Retinal pigment epithelial cell (primary cell): Measurements from ENCODE around the gene SHROOM3.

Experiments
- DNase-seq: peaks from one replicate; pipeline ENCODE4 v3.0.0-alpha.2; 2010; ENCODE audit warnings: low read depth
- H3K4me3 ChIP-seq: 2 replicates; pipeline ENCODE4 v1.5.1; 2011; ENCODE audit warnings: mild to moderate bottlenecking, low read length, control low read depth, moderate library complexity
- TF ChIP-seq, protein P1 (sequence below): conservative IDR thresholded peaks from 2 replicates; pipeline ENCODE4 v1.5.1; 2011; ENCODE audit warnings: low read depth, low read length, control low read depth, inconsistent platforms

The SHROOM3 gene

DNA sequence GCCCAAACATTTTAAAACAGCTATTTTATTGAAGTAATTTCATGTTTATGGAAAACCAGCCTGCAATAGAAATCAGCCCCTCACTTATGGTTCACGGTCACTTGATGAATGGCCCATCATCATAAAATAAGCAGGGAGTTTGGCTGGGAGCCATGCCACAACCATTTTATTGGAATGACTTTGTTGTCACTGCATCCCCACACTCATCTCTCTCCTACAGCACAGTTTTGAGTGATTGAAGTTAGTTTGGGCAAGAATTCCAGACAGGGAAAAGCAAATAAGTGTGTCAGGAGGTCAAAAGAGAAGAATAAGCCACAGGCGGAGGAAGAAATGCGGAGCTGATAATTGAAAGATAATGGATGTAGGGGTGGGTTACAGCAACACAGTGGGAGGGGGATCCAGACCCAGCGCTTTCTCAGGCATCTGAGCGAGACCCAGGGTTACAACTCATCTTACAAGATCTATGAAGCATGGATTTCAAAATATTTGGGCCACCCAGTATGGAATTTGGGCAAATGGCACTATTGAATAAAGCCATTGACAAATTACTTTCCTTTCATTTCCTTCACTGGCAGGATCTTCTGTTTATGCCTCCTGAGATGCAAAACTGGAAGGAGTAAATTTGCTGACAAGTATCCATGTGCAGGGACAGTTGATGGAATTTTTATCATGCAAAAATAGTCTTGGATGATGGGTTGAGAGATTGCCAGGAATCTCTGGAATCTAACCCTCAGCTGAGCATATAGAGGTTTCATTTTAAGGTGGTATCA lies 100.8 kb downstream of the SHROOM3 start:
- DNase-seq = no peak
- no peak overlapping the region for H3K4me3 ChIP-seq
- TF ChIP-seq, protein P1, sequence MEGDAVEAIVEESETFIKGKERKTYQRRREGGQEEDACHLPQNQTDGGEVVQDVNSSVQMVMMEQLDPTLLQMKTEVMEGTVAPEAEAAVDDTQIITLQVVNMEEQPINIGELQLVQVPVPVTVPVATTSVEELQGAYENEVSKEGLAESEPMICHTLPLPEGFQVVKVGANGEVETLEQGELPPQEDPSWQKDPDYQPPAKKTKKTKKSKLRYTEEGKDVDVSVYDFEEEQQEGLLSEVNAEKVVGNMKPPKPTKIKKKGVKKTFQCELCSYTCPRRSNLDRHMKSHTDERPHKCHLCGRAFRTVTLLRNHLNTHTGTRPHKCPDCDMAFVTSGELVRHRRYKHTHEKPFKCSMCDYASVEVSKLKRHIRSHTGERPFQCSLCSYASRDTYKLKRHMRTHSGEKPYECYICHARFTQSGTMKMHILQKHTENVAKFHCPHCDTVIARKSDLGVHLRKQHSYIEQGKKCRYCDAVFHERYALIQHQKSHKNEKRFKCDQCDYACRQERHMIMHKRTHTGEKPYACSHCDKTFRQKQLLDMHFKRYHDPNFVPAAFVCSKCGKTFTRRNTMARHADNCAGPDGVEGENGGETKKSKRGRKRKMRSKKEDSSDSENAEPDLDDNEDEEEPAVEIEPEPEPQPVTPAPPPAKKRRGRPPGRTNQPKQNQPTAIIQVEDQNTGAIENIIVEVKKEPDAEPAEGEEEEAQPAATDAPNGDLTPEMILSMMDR = no peak

DNA sequence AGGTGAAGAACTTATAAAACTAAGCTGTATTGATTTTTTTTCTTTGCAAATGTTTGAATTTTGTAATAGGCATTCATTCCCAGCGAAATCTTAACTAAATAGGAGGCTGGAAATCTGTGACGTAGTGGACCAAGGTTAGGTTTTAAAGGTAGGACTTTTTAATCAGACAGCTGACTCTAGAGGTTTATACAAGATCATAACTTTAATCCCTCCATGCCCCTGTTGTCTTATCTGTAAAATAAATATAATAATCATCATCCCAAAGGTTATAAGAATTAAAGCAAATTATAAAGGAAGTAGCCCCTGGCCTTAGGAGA lies 101.3 kb downstream of the SHROOM3 start:
- TF ChIP-seq, protein P1 = no peak
- no peak overlapping the region for H3K4me3 ChIP-seq
- DNase-seq = no peak

DNA sequence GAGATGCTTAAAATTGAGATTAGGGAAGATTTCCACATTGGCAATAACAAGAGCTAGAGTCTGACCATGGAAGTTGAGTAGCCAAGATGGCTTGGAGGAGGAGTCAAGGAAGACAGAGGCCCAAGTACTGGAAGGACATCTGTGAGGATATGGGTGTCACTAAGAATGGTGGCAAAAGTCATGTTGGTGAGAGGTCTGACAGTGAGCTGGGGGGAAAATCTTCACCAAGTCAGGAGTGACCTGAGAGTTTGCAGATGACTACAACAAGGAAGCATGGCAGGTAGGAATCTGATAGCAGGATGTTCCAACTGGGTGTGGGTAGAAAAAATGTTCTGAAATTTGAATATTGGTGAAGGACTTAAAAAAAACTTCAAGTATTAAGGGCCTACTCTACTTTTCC lies 103.3 kb downstream of the SHROOM3 start:
- TF ChIP-seq, protein P1 = no peak
- no peak overlapping the region for H3K4me3 ChIP-seq
- no peak for DNase-seq

DNA sequence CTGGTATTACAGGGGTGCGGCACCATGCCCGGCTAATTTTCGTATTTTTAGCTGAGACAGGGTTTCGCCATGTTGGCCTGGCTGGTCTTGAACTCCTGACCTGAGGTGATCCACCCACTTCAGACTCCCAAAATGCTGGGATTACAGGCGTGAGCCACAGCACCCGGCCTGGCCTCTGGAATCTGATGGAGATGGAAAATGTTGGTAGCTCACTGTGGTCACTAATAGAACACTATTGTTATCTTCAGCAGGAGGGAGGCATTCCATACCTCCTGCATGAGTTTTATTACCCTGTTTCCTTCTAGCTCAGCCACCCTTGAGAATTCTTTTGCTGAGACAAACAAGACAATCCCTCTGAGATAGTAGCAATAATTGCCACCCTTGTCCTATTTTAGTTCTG lies 105.0 kb downstream of the SHROOM3 start:
- DNase-seq = no peak

DNA sequence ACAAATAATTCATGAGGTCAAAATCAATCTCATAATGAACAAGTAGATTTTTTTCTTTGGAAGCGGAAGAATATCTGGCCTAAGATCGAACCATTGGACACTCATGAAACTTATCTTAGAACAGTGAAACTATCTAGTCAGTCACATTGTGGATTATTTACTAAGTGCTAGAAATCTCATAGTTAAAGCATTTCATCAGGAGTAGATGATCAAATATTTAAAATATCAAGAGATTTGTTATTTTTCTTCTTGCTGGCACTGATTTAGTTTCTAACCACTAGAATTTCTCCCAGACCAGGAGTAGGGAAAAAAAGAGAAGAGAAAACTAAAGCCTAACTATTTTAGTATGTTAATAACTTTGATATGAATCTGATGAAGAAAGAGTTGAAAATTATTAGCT lies 105.5 kb downstream of the SHROOM3 start:
- no peak overlapping the region for H3K4me3 ChIP-seq
- DNase-seq = no peak
- TF ChIP-seq, protein P1 = no peak

More for the DNA sequence above, 105.0 kb downstream of the SHROOM3 start:
- TF ChIP-seq, protein P1 = no peak
- H3K4me3 ChIP-seq = no peak overlapping the region

DNA sequence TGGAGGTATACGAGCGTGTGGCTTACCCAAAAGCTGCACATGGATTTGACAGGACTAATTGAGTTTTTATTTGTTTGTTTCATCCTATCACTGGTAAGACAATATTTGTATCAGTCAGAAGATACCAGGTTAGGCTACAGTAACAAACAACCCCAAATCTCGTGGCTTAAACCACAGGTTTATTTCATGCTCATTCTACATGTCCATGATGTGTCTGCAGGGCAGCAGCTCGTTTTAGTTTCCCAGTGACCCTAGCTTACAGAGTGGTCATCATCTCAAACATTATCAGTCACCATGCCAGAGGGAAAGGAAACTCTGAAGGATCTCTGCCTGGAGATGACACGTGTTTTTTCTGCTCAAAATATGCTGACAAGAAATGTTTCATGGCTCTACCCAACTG lies 108.3 kb downstream of the SHROOM3 start:
- no peak for DNase-seq
- no peak overlapping the region for H3K4me3 ChIP-seq
- TF ChIP-seq, protein P1 = no peak

DNA sequence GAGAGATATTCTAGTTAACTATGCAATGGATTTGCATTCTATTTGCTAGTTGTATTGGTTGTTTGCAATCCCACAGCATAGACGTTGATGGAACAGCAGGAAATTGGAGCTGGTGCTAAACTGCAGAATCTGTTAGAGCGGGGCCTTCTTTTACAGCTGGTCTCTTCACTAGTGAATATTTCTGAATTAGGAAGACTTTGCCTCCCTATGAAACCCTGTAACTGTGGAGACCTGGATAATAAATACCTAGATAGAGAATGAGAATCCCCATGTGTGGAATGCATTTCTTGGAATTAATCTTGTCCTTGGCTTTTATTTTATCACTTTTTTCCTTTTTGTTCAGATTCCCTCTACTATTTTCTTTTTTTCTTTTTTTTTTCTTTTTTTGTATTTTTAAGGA lies 109.7 kb downstream of the SHROOM3 start:
- TF ChIP-seq, protein P1 = no peak
- DNase-seq = no peak

More for the DNA sequence above, 109.7 kb downstream of the SHROOM3 start:
- no peak overlapping the region for H3K4me3 ChIP-seq
